ENCODE results near the gene ENSA.
"Not testable (repeated sequence)": the region's sequence is repeated elsewhere in the genome, so short reads cannot be mapped to it uniquely, and the experiment has no call there.

GRCh38 chr1:150573648-150574071, 55.8 kb downstream of the ENSA start:
- TF ChIP-seq CTCF (IDR thresholded peaks at IDR 0.05); TP53 (CRISPR knock-in tag; IDR thresholded peaks at IDR 0.05); ATF3 (CRISPR knock-in tag; conservative IDR thresholded peaks at IDR 0.05); ZBTB43 (CRISPR knock-in tag; IDR thresholded peaks at IDR 0.05); RORB (CRISPR knock-in tag; IDR thresholded peaks at IDR 0.05); USF1 (CRISPR knock-in tag; IDR thresholded peaks at IDR 0.05); JUN (CRISPR knock-in tag; IDR thresholded peaks at IDR 0.05); CBFB (CRISPR knock-in tag; IDR thresholded peaks at IDR 0.05; ENCODE audit: low read depth); NFE2L1 (CRISPR knock-in tag; IDR thresholded peaks at IDR 0.05); RELA (CRISPR knock-in tag; IDR thresholded peaks at IDR 0.05; ENCODE audit: borderline replicate concordance): not testable (repeated sequence)

Measured in WTC11 (cell line).